Measurements from ENCODE around the gene FCHSD2.

- TF ChIP-seq, protein P1, sequence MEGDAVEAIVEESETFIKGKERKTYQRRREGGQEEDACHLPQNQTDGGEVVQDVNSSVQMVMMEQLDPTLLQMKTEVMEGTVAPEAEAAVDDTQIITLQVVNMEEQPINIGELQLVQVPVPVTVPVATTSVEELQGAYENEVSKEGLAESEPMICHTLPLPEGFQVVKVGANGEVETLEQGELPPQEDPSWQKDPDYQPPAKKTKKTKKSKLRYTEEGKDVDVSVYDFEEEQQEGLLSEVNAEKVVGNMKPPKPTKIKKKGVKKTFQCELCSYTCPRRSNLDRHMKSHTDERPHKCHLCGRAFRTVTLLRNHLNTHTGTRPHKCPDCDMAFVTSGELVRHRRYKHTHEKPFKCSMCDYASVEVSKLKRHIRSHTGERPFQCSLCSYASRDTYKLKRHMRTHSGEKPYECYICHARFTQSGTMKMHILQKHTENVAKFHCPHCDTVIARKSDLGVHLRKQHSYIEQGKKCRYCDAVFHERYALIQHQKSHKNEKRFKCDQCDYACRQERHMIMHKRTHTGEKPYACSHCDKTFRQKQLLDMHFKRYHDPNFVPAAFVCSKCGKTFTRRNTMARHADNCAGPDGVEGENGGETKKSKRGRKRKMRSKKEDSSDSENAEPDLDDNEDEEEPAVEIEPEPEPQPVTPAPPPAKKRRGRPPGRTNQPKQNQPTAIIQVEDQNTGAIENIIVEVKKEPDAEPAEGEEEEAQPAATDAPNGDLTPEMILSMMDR (IDR thresholded peaks at IDR 0.05): no peak
- no peak for TF ChIP-seq EZH2 (IDR thresholded peaks at IDR 0.05; ENCODE audit: borderline replicate concordance, insufficient read depth, low read depth, low read length, poor library complexity, severe bottlenecking)
These were observed 300.7 kb downstream of the FCHSD2 start for GRCh38 chr11:72841397-72841796.

All from B cell (primary cell).